Transverse colon (tissue), 4 donors: ENCODE data around the gene CXCR2. TPM values are rescaled to one million over a fixed set of nuclear protein-coding genes. Genes with fewer than 3 reads are reported as not detected.

Source experiments
- DNase-seq: peaks from one replicate; pipeline ENCODE4 v3.0.0-alpha.2; 2019
- H3K27ac ChIP-seq, 4 donors: fragments of 200-600 bp; sonication (generic); 2 replicates each; pipeline ENCODE4 v1.5.1; 2016 to 2018; ENCODE audit warnings: inconsistent platforms in 4 of 4
- H3K27me3 ChIP-seq: fragments of 200-600 bp; sonication (generic); 2 replicates; pipeline ENCODE4 v1.5.1; 2017; ENCODE audit warnings: inconsistent platforms
- H3K36me3 ChIP-seq, 4 donors: fragments of 200-600 bp; sonication (generic); 2 replicates each; pipeline ENCODE4 v1.5.1; 2017 to 2019; ENCODE audit warnings: inconsistent platforms in 4 of 4
- H3K4me1 ChIP-seq, 4 donors: fragments of 200-600 bp; sonication (generic); 2 replicates each; pipeline ENCODE4 v1.5.1; 2017 to 2020; ENCODE audit warnings: inconsistent platforms in 4 of 4
- H3K4me3 ChIP-seq, 4 donors: fragments of 200-600 bp; sonication (generic); 1 replicate in 1 of 4; 2 replicates in 3 of 4; pipeline versions ENCODE4 v1.5.1 to v1.6.1; 2017 to 2019; ENCODE audit warnings: inconsistent platforms in 4 of 4
- H3K9me3 ChIP-seq, 2 donors: fragments of 200-600 bp; sonication (generic); 2 replicates each; pipeline ENCODE4 v1.5.1; 2017 to 2019; ENCODE audit warnings: inconsistent platforms in 2 of 2
- CTCF ChIP-seq, 5 experiments: fragments of 200-600 bp in 3 of 5; fragments of 450-650 bp in 2 of 5; sonication (generic) in 3 of 5; IDR thresholded peaks; 1 replicate in 2 of 5; 2 replicates in 3 of 5; pipeline ENCODE4 v1.5.1; 2016 to 2017; ENCODE audit warnings: antibody characterized with exemption in 5 of 5, inconsistent platforms in 3 of 5, mild to moderate bottlenecking in 2 of 5, moderate library complexity in 1 of 5
- EP300 ChIP-seq: sonication (generic); formaldehyde crosslinking; IDR thresholded peaks from one replicate; pipeline ENCODE4 v1.6.1; 2017; ENCODE audit warnings: antibody characterized with exemption, low read depth
- POLR2A ChIP-seq: fragments of 450-650 bp; IDR thresholded peaks from one replicate; pipeline ENCODE4 v1.6.1; 2016; ENCODE audit warnings: antibody characterized with exemption, mild to moderate bottlenecking, moderate library complexity
- POLR2AphosphoS5 ChIP-seq, 3 donors: sonication (generic); formaldehyde crosslinking; IDR thresholded peaks; one replicate each; pipeline ENCODE4 v1.6.1; 2016; ENCODE audit warnings: antibody characterized with exemption in 3 of 3
- WGBS, 2 donors: methylation state at CpG; one replicate each; pipeline ENCODE4 v1.1.5; 2018; ENCODE audit warnings: low coverage in 1 of 2; 5-methylcytosine and 5-hydroxymethylcytosine counted together
- in situ Hi-C, 4 donors: fragments of 200-750 bp; cut with MboI; loops; one replicate each; pipeline versions ENCODE4 v1.15.0 to v1.15.1; 2017; ENCODE audit warnings: low sequenced_read_pairs in 3 of 4, low pct_ligation_motif_present in 1 of 4, low pct_unique_long_range_greater_than_20kb in 1 of 4
- intact Hi-C: fragments of 100-400 bp; cut with DNase I; formaldehyde crosslinking; loops from one replicate; pipeline ENCODE4 v1.15.1; 2023; ENCODE audit warnings: low total_unique reads
- total RNA-seq, 4 donors: library from RNA; depleted of rRNA; stranded (reverse); fragments of >200 nt; gene quantifications; one replicate each; pipeline ENCODE4 v1.1.0, GENCODE V29; 2016

CXCR2 gene
- total RNA-seq, 4 donors from 2014 or later = not detected

- 80 to 82% methylated on average over 1 to 7 of the region's 7 CpGs for WGBS, 2 donors
- TF ChIP-seq POLR2A (no peak), EP300 (no peak), POLR2AphosphoS5 (IDR thresholded peaks at IDR 0.05) (no peak), CTCF (IDR thresholded peaks at IDR 0.05) (no peak)
Observed at GRCh38 chr2:218155953-218156479, 30.2 kb downstream of the CXCR2 start.

GRCh38 chr2:218161644-218162043 lies 35.8 kb downstream of the CXCR2 start:
- in situ Hi-C loops = no loop called here
- no peaks in the 10 kb centered on the region for H3K27me3 ChIP-seq
- no peaks in the 10 kb centered on the region for H3K36me3 ChIP-seq
- WGBS, 2 donors = 71 to 85% methylated on average over 2 of the region's 2 CpGs
- H3K27ac ChIP-seq = no peak overlapping the region
- intact Hi-C loops = no loop called here
- H3K9me3 ChIP-seq = no peaks in the 10 kb centered on the region
- peaks cover 0 to 2% (median under 1%) of the 10 kb centered on the region in 4 donors for H3K4me1 ChIP-seq
- no peak for DNase-seq
- TF ChIP-seq POLR2AphosphoS5 (IDR thresholded peaks at IDR 0.05) (no peak), EP300 (no peak), CTCF (IDR thresholded peaks at IDR 0.05) (no peak), POLR2A (no peak)
- no peak overlapping the region for H3K4me3 ChIP-seq

More at GRCh38 chr2:218155953-218156479, 30.2 kb downstream of the CXCR2 start:
- no peak for DNase-seq
- Histone ChIP-seq H3K27ac (no peak overlapping the region), H3K36me3 (no peaks in the 10 kb centered on the region), H3K4me3 (no peak overlapping the region), H3K9me3 (no peaks in the 10 kb centered on the region), H3K27me3 (no peaks in the 10 kb centered on the region), H3K4me1 (no peaks in the 10 kb centered on the region)
- intact Hi-C loops (no loop called here), in situ Hi-C loops (no loop called here)

- peaks cover 0 to 5% (median 1%) of the 10 kb centered on the region in 4 donors for H3K4me1 ChIP-seq
- H3K36me3 ChIP-seq = no peaks in the 10 kb centered on the region
- no peak overlapping the region for H3K4me3 ChIP-seq
- 71 to 85% methylated on average over 1 of the region's 1 CpG for WGBS, 2 donors
- no peak for DNase-seq
- in situ Hi-C loops (no loop called here), intact Hi-C loops (no loop called here)
- no peaks in the 10 kb centered on the region for H3K9me3 ChIP-seq
- no peak overlapping the region for H3K27ac ChIP-seq
- no peaks in the 10 kb centered on the region for H3K27me3 ChIP-seq
- no peak for TF ChIP-seq POLR2AphosphoS5 (IDR thresholded peaks at IDR 0.05)
Observed at GRCh38 chr2:218162814-218163213, 37.0 kb downstream of the CXCR2 start.

GRCh38 chr2:218166791-218167190 lies 41.0 kb downstream of the CXCR2 start, which contains the start of gene CXCR1:
CXCR1 (minus strand) TSS chr2:218166962; CDS start chr2:218165211, 1,751 bp downstream.
- intact Hi-C loops = no loop called here
- Histone ChIP-seq H3K36me3 (no peaks in the 10 kb centered on the region), H3K4me3 (no peak within 1 kb of the TSS), H3K4me1 (peaks cover 0 to 5% (median 1%) of the 10 kb centered on the region in 4 donors), H3K9me3 (no peaks in the 10 kb centered on the region), H3K27ac (no peak within 1 kb of the TSS), H3K27me3 (no peaks in the 10 kb centered on the region)
- in situ Hi-C loops = no loop called here
- no peak for DNase-seq
- TF ChIP-seq POLR2AphosphoS5 (IDR thresholded peaks at IDR 0.05) (no peak), POLR2A (no peak), CTCF (IDR thresholded peaks at IDR 0.05) (no peak), EP300 (no peak)
- 38 to 64% methylated on average over 3 of the region's 3 CpGs for WGBS, 2 donors

- H3K4me3 ChIP-seq = no peak overlapping the region
- TF ChIP-seq EP300 = no peak
- no peak for TF ChIP-seq POLR2AphosphoS5 (IDR thresholded peaks at IDR 0.05)
- TF ChIP-seq CTCF (IDR thresholded peaks at IDR 0.05) = no peak
- TF ChIP-seq POLR2A = no peak
- 62 to 67% methylated on average over 1 of the region's 1 CpG for WGBS, 2 donors
- intact Hi-C loops = no loop called here
- DNase-seq = no peak
- in situ Hi-C loops = no loop called here
- no peaks in the 10 kb centered on the region for H3K9me3 ChIP-seq
- H3K27me3 ChIP-seq = no peaks in the 10 kb centered on the region
- no peaks in the 10 kb centered on the region for H3K36me3 ChIP-seq
- H3K27ac ChIP-seq = no peak overlapping the region
- H3K4me1 ChIP-seq = peaks cover 0 to 5% (median 1%) of the 10 kb centered on the region in 4 donors
Observed at GRCh38 chr2:218168016-218168415, 42.2 kb downstream of the CXCR2 start.
